Stimulated activated CD8-positive, alpha-beta memory T cell treated with anti-CD3 and anti-CD28 coated beads, Interleukin-7, amount 100 ng/mL, for 24 hours (primary cell): ENCODE measurements around the gene RGR.

Experiments
- DNase-seq: peaks from one replicate; pipeline ENCODE4 v3.0.0-alpha.2; 2020; ENCODE audit warnings: low read depth

RGR gene

GRCh38 chr10:84296091-84296981 is 51.5 kb downstream of the RGR start:
- no peak for DNase-seq

GRCh38 chr10:84298057-84298456 is 53.2 kb downstream of the RGR start:
- DNase-seq: no peak

GRCh38 chr10:84302223-84302622 is 57.4 kb downstream of the RGR start:
- no peak for DNase-seq

- no peak for DNase-seq
Measured at GRCh38 chr10:84306751-84307384, 62.0 kb downstream of the RGR start.

- DNase-seq: no peak
Measured at GRCh38 chr10:84308021-84308420, 63.2 kb downstream of the RGR start.

- DNase-seq: no peak
Measured at GRCh38 chr10:84308481-84309304, 63.8 kb downstream of the RGR start.
